Hepatocyte (in vitro differentiated cells): ENCODE results near the gene REM1. TPM values are rescaled to one million over a fixed set of nuclear protein-coding genes. Genes with fewer than 3 reads are reported as not detected.

Experiments
- DNase-seq: peaks from one replicate; pipeline ENCODE4 v3.0.0-alpha.2; 2016; ENCODE audit warnings: low spot score
- H2AFZ ChIP-seq: fragments of 200-600 bp; sonication (generic); 2 replicates; pipeline ENCODE4 v1.6.0; 2016; ENCODE audit warnings: antibody characterized with exemption, mild to moderate bottlenecking
- H3K27ac ChIP-seq: fragments of 200-600 bp; sonication (generic); 2 replicates; pipeline ENCODE4 v1.5.1; 2016; ENCODE audit warnings: mild to moderate bottlenecking
- H3K27me3 ChIP-seq: fragments of 200-600 bp; sonication (generic); 2 replicates; pipeline ENCODE4 v1.6.1; 2016
- H3K36me3 ChIP-seq: fragments of 200-600 bp; sonication (generic); replicated peaks from 2 replicates; pipeline ENCODE4 v1.5.1; 2016; ENCODE audit warnings: low read depth; ENCODE audit not compliant: insufficient read depth
- H3K4me1 ChIP-seq: fragments of 200-600 bp; sonication (generic); 2 replicates; pipeline ENCODE4 v1.5.1; 2016; ENCODE audit warnings: mild to moderate bottlenecking, moderate library complexity; ENCODE audit not compliant: insufficient read depth
- H3K4me2 ChIP-seq: fragments of 200-600 bp; sonication (generic); 2 replicates; pipeline ENCODE4 v1.6.0; 2016
- H3K4me3 ChIP-seq: fragments of 200-600 bp; sonication (generic); 2 replicates; pipeline ENCODE4 v1.5.1; 2016; ENCODE audit warnings: mild to moderate bottlenecking
- H3K79me2 ChIP-seq: fragments of 200-600 bp; sonication (generic); 2 replicates; pipeline ENCODE4 v1.6.0; 2017; ENCODE audit warnings: mild to moderate bottlenecking
- H3K9me2 ChIP-seq: fragments of 200-600 bp; sonication (generic); replicated peaks from 2 replicates; pipeline ENCODE4 v1.6.0; 2017; ENCODE audit warnings: mild to moderate bottlenecking; ENCODE audit not compliant: insufficient read depth
- H3K9me3 ChIP-seq: fragments of 200-600 bp; sonication (generic); 2 replicates; pipeline ENCODE4 v1.5.1; 2016; ENCODE audit warnings: low read depth, mild to moderate bottlenecking
- H4K20me1 ChIP-seq: fragments of 200-600 bp; sonication (generic); 2 replicates; pipeline ENCODE4 v1.6.0; 2016; ENCODE audit warnings: mild to moderate bottlenecking; ENCODE audit not compliant: insufficient read depth, poor library complexity, severe bottlenecking
- EZH2 ChIP-seq: fragments of 200-600 bp; sonication (generic); IDR thresholded peaks from 2 replicates; pipeline ENCODE4 v1.6.1; 2016; ENCODE audit warnings: antibody characterized with exemption, mild to moderate bottlenecking, borderline replicate concordance
- EZH2phosphoT487 ChIP-seq: fragments of 200-600 bp; sonication (generic); IDR thresholded peaks from one replicate; pipeline ENCODE4 v1.6.1; 2018; ENCODE audit warnings: antibody characterized with exemption, mild to moderate bottlenecking, low read depth, moderate library complexity; ENCODE audit not compliant: unreplicated experiment, severe bottlenecking
- WGBS: methylation state at CpG from one replicate; pipeline ENCODE4 v1.1.6; 2016; ENCODE audit warnings: low lambda C conversion rate; ENCODE audit errors: missing lambda C conversion rate; 5-methylcytosine and 5-hydroxymethylcytosine counted together
- polyA plus RNA-seq: library from polyadenylated mRNA; unstranded; fragments of >200 nt; fragmentation: Nextera tagmentation; extraction: Ambion mirVana; gene quantifications from 2 replicates; pipeline ENCODE4 v1.2.1, GENCODE V29; 2016
- total RNA-seq: library from RNA; depleted of rRNA; stranded (reverse); fragments of >200 nt; gene quantifications from 2 replicates; pipeline ENCODE4 v1.2.3, GENCODE V29; 2014
- TF ChIP-seq, protein P1 (sequence below): fragments of 200-600 bp; sonication (generic); IDR thresholded peaks from 2 replicates; pipeline ENCODE4 v1.5.1; 2016; ENCODE audit warnings: antibody characterized with exemption, mild to moderate bottlenecking; ENCODE audit not compliant: poor library complexity

REM1 gene
- total and polyA plus RNA-seq, 2 experiments from 2014 or later, result not detected

DNA sequence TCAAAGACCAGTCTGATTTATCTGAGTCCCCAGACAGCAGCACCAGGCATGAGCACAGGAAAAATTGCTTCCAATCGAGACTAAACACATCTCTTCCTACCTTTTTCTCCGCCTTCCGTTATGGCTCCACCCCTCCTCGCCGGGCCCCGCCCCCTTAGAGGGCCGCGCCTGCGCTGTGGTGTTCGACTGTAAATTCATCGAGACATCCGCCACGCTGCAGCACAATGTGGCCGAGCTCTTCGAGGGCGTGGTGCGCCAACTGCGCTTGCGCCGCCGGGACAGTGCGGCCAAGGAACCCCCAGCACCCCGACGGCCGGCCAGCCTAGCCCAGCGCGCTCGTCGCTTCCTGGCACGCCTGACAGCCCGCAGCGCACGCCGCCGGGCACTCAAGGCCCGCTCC, 8.9 kb downstream of the REM1 start:
- WGBS, result 85% methylated on average over 35 of the region's 36 CpGs
- Histone ChIP-seq H2AFZ (no peak overlapping the region), H4K20me1 (no peaks in the 10 kb centered on the region), H3K4me3 (no peak overlapping the region), H3K9me2 (no peaks in the 10 kb centered on the region), H3K4me2 (no peak overlapping the region), H3K36me3 (no peaks in the 10 kb centered on the region), H3K27ac (no peak overlapping the region), H3K4me1 (no peaks in the 10 kb centered on the region), H3K27me3 (no peaks in the 10 kb centered on the region), H3K9me3 (no peaks in the 10 kb centered on the region), H3K79me2 (no peaks in the 10 kb centered on the region)
- TF ChIP-seq, protein P1, sequence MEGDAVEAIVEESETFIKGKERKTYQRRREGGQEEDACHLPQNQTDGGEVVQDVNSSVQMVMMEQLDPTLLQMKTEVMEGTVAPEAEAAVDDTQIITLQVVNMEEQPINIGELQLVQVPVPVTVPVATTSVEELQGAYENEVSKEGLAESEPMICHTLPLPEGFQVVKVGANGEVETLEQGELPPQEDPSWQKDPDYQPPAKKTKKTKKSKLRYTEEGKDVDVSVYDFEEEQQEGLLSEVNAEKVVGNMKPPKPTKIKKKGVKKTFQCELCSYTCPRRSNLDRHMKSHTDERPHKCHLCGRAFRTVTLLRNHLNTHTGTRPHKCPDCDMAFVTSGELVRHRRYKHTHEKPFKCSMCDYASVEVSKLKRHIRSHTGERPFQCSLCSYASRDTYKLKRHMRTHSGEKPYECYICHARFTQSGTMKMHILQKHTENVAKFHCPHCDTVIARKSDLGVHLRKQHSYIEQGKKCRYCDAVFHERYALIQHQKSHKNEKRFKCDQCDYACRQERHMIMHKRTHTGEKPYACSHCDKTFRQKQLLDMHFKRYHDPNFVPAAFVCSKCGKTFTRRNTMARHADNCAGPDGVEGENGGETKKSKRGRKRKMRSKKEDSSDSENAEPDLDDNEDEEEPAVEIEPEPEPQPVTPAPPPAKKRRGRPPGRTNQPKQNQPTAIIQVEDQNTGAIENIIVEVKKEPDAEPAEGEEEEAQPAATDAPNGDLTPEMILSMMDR, result no peak
- TF ChIP-seq EZH2, result no peak
- TF ChIP-seq EZH2phosphoT487, result no peak
- no peak for DNase-seq

DNA sequence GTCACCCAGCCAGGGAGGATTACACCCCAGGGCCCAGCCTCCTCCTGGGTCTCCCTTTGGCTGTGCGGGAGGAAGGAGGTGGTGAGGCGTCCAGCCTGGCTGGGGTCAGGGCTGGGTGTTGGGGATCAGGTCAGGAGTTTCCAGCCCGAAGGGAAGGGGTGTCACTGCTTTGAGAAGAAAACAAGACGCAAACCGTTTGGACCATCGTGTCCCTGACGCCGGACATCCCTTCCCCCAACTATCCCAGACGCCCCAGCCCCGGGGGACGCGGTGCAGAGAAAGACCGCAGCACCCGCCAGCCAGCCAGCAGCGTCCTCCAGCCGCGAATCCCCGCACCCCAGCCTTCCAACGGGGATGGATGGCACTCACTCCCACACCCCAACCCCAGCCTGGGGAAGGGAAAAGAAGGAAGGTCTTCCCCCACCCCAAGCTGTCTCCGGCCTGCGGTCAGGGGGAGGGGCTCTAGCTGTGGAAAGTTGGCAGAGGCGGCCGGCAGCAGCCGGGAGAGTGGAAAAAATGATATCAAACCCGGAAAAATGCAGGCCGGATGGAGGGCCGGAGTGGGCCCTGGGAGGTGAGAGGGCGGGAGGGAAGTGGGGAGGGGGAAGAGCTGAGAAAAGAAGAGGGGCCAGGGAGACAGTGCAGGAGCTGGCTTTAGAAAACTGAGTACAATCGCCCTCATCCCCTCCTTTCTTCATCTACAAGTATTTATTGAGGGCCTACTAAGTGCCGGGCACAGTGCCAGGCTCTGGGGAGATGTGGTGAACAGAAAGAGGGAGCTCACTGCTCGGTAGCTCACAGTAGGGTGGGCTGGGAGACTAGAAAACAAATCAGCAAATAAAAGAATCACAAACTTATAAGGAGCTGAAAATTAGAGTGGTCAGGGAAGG, 10.6 kb downstream of the REM1 start:
- no peaks in the 10 kb centered on the region for H4K20me1 ChIP-seq
- H3K4me1 ChIP-seq, result no peaks in the 10 kb centered on the region
- H3K4me2 ChIP-seq, result no peak overlapping the region
- H3K36me3 ChIP-seq, result no peaks in the 10 kb centered on the region
- DNase-seq, result peak; percentile 49
- H2AFZ ChIP-seq, result no peak overlapping the region
- TF ChIP-seq EZH2, result no peak
- no peak for TF ChIP-seq EZH2phosphoT487
- TF ChIP-seq, protein P1, result no peak
- H3K4me3 ChIP-seq, result no peak overlapping the region
- peak overlapping the region; percentile 31 for H3K27ac ChIP-seq
- no peaks in the 10 kb centered on the region for H3K9me3 ChIP-seq
- H3K79me2 ChIP-seq, result no peaks in the 10 kb centered on the region
- H3K27me3 ChIP-seq, result no peaks in the 10 kb centered on the region
- H3K9me2 ChIP-seq, result no peaks in the 10 kb centered on the region
- WGBS, result 61% methylated on average over 28 of the region's 31 CpGs

DNA sequence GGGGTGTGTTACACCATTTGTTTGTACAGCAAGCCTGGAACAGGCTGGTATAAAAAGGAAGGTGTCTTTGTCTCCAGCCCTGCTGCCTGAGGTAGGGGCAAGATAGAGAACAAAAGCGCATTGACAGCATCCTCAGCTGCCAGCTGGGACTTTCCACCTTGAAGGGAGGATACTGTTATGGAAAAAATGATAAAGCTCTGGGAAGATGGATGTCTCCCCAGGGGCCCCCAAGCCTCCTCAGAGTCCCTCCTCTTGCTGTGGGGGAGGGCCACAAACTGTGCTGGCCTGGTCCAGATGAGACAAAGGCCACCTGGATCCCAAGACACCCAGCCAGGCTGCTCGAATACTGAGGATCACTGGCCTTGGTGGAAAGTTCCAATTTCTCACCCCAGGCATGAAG, 13.0 kb downstream of the REM1 start:
- Histone ChIP-seq H3K4me3 (no peak overlapping the region), H3K4me2 (no peak overlapping the region), H3K9me3 (no peaks in the 10 kb centered on the region), H3K36me3 (no peaks in the 10 kb centered on the region), H3K27me3 (no peaks in the 10 kb centered on the region), H4K20me1 (no peaks in the 10 kb centered on the region), H3K79me2 (no peaks in the 10 kb centered on the region), H3K4me1 (no peaks in the 10 kb centered on the region), H3K9me2 (no peaks in the 10 kb centered on the region), H3K27ac (no peak overlapping the region), H2AFZ (no peak overlapping the region)
- TF ChIP-seq, protein P1, result no peak
- no peak for TF ChIP-seq EZH2
- no peak for TF ChIP-seq EZH2phosphoT487
- DNase-seq, result no peak
- 69% methylated on average over 2 of the region's 2 CpGs for WGBS
